Measurements from ENCODE around the gene KIF26A.

- no peak for TF ChIP-seq POLR2A (IDR thresholded peaks at IDR 0.05; ENCODE audit: low read length)
- TF ChIP-seq GATA1 (IDR thresholded peaks at IDR 0.05; ENCODE audit: low read depth, low read length): no peak
These were observed 31.5 kb downstream of the KIF26A start for GRCh38 chr14:104169699-104170479.
